ENCODE results near the gene ZBTB7C. TPM values are rescaled to one million over a fixed set of nuclear protein-coding genes. Genes with fewer than 3 reads are reported as not detected.

Gene ZBTB7C
- total RNA-seq, 5 donors from 2014 or later (not counting 1 experiment from before 2014, with no cell fraction given): 0.06 TPM; not detected in 4

DNA sequence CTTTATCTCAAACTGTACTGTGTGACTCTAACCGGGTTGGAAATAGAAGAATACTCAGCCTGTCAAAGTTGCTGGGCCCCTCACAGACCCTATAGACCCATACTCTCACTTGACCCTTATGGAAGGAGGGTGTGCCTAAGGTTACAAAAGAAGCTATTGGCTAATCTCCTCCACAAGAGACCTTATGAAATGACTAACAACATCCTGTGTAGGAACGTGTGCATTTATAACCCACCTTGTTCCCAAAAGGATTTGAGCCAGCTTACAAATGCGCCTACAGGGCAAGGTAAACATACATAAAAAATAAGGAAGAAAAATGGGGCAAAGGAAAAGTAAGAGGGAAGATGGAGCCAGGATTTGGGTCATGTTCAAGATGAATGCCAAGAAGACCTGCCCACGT, 253.3 kb downstream of the ZBTB7C start:
- Histone ChIP-seq H3K27me3 (replicated peaks in 1 of 2; ENCODE audit: control insufficient read depth in 2 of 2, extremely low read depth in 1 of 2, insufficient read depth in 2 of 2, low read length in 1 of 2) (peaks cover 3 to 26% of the 10 kb centered on the region in 2 experiments), H3K9me3 (no peaks in the 10 kb centered on the region), H3K27ac (ENCODE audit: low read length) (no peak overlapping the region), H3K4me1 (ENCODE audit: control insufficient read depth in 1 of 2, extremely low read depth in 1 of 2, insufficient read depth in 2 of 2, low read length in 2 of 2) (peaks cover 0 to 2% of the 10 kb centered on the region in 2 experiments), H3K36me3 (ENCODE audit: control insufficient read depth in 2 of 2, extremely low read depth in 1 of 2, insufficient read depth in 1 of 2, low read length in 1 of 2) (no peaks in the 10 kb centered on the region), H3K4me3 (ENCODE audit: control insufficient read depth in 1 of 2, extremely low read depth in 1 of 2, low read length in 1 of 2) (no peak overlapping the region)
- CTCF ChIA-PET: no interaction called here
- no peaks in the 10 kb centered on the region for H3K9me3 Mint-ChIP-seq
- 100% methylated on average over 2 of the region's 4 CpGs for WGBS (ENCODE audit: insufficient coverage)
- no peak overlapping the region for H3K27ac Mint-ChIP-seq
- ATAC-seq (replicated peaks in 1 of 4): no peak
- H3K36me3 Mint-ChIP-seq: no peaks in the 10 kb centered on the region
- H3K4me1 Mint-ChIP-seq: peaks cover 0 to 5% (median 5%) of the 10 kb centered on the region in 3 donors
- POLR2A ChIA-PET: interaction anchor here in 1 of 2 donors (0.6 kb wide), 1 partner anchor 33 kb away, joined by 5 read pairs; no protein-coding TSS in a partner anchor
- peaks cover 15 to 18% of the 10 kb centered on the region in 2 donors for H3K27me3 Mint-ChIP-seq
- H3K4me3 Mint-ChIP-seq: no peak overlapping the region
- DNase-seq: no peak

DNA sequence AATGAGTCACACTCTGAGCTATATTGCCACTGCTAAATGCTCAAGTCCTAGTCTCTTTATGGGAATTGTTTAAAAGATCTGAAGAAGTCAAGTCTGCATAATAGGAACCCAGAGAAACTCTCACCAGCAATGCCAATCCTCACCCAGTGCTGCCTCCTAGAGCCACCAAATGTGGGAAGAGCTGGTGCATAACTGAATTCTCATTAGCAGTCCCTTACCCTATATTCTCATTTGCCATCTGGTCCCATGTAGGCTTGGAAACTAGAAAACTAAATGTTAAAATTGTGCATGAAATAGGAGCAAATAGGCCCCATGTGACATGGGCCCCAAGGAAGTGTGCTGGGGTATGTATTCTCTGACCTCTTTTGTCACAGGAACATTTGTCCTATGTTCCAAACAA, 254.4 kb downstream of the ZBTB7C start:
- CTCF ChIA-PET: no interaction called here
- H3K4me3 Mint-ChIP-seq: no peak overlapping the region

DNA sequence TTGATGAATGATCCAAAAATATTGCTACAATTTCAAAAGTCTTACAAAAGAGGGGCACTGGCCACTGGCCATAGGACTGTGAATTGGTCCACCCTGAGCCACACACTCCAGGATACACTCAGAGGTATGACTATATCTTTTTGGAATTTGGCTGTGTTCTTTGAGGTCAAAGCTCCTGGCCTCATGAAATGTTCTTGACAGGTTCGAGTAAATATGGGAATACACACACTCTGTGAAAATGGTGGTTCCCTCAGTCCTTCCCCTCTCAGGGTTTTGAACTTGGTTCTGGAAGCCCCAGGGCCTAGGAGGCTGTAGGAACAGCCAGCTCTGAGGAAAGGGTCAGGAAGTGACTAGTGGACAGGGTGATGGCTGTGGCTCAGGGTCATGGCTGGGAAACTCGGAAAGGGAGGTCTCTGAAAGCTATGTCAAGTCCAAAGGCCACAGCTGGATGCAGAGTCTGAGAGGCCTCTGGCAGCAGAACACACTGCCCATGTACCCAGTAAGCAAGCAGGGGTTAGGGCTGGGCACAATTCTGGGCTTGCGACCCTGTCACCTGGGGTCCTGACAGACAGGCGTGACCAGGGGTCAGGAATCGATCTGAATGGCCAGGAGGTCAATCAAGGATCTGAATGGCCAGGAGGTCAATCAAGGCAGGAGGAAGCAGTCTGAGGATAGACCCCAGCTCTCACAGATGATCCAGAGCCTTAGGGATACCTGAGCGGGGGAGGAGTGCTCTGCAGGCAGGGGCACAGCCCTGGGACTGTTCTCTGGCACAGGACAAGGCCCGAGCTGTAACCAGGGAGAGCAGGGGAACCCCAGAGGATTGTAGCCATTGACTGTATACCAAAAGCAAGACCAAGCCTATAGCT, 255.3 kb downstream of the ZBTB7C start:
- Histone ChIP-seq H3K4me3 (ENCODE audit: control insufficient read depth in 1 of 2, extremely low read depth in 1 of 2, low read length in 1 of 2) (no peak overlapping the region), H3K27me3 (replicated peaks in 1 of 2; ENCODE audit: control insufficient read depth in 2 of 2, extremely low read depth in 1 of 2, insufficient read depth in 2 of 2, low read length in 1 of 2) (peaks cover 0 to 14% of the 10 kb centered on the region in 2 experiments), H3K4me1 (ENCODE audit: control insufficient read depth in 1 of 2, extremely low read depth in 1 of 2, insufficient read depth in 2 of 2, low read length in 2 of 2) (no peaks in the 10 kb centered on the region), H3K9me3 (no peaks in the 10 kb centered on the region), H3K36me3 (ENCODE audit: control insufficient read depth in 2 of 2, extremely low read depth in 1 of 2, insufficient read depth in 1 of 2, low read length in 1 of 2) (no peaks in the 10 kb centered on the region), H3K27ac (ENCODE audit: low read length) (no peak overlapping the region)
- Mint-ChIP-seq H3K36me3 (no peaks in the 10 kb centered on the region), H3K4me3 (no peak overlapping the region), H3K9me3 (no peaks in the 10 kb centered on the region), H3K27me3 (peaks cover 12 to 18% of the 10 kb centered on the region in 2 donors), H3K27ac (no peak overlapping the region), H3K4me1 (no peaks in the 10 kb centered on the region)
- ATAC-seq (replicated peaks in 1 of 4) (no peak), DNase-seq (no peak)
- CTCF ChIA-PET: no interaction called here
- POLR2A ChIA-PET: no interaction called here
- WGBS (ENCODE audit: insufficient coverage): 87% methylated on average over 7 of the region's 7 CpGs

More for the DNA sequence above, 254.4 kb downstream of the ZBTB7C start:
- no peaks in the 10 kb centered on the region for H3K4me1 ChIP-seq (ENCODE audit: control insufficient read depth in 1 of 2, extremely low read depth in 1 of 2, insufficient read depth in 2 of 2, low read length in 2 of 2)
- ATAC-seq (replicated peaks in 1 of 4) (no peak), DNase-seq (no peak)
- Mint-ChIP-seq H3K4me1 (no peaks in the 10 kb centered on the region), H3K36me3 (no peaks in the 10 kb centered on the region), H3K9me3 (no peaks in the 10 kb centered on the region), H3K27ac (no peak overlapping the region), H3K27me3 (peaks cover 12 to 18% of the 10 kb centered on the region in 2 donors)
- H3K36me3 ChIP-seq (ENCODE audit: control insufficient read depth in 2 of 2, extremely low read depth in 1 of 2, insufficient read depth in 1 of 2, low read length in 1 of 2): no peaks in the 10 kb centered on the region
- H3K9me3 ChIP-seq: no peaks in the 10 kb centered on the region
- no peak overlapping the region for H3K4me3 ChIP-seq (ENCODE audit: control insufficient read depth in 1 of 2, extremely low read depth in 1 of 2, low read length in 1 of 2)
- POLR2A ChIA-PET: no interaction called here
- peaks cover under 1 to 18% of the 10 kb centered on the region in 2 experiments for H3K27me3 ChIP-seq (replicated peaks in 1 of 2; ENCODE audit: control insufficient read depth in 2 of 2, extremely low read depth in 1 of 2, insufficient read depth in 2 of 2, low read length in 1 of 2)
- no peak overlapping the region for H3K27ac ChIP-seq (ENCODE audit: low read length)

DNA sequence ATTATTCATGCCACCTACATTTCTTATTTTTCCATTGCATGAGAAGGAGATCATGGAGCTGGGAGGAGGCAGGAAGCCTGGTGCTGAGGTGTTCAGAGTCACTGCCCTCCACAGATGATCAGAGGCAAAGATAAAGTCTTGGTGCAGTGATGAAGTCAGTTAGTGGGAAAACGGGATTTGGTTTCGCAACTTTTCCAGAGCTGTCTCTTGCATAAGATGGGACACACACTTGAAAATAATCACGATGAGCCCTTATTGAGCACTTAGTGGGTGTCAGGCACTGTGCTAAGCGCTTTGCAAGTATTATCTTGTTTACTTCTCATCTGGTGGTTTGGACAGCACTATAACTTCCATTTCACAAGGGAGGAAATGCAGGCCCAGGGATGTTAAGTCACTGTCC, 256.6 kb downstream of the ZBTB7C start:
- Mint-ChIP-seq H3K9me3 (no peaks in the 10 kb centered on the region), H3K27me3 (peaks cover 11 to 15% of the 10 kb centered on the region in 2 donors), H3K36me3 (no peaks in the 10 kb centered on the region), H3K27ac (no peak overlapping the region), H3K4me1 (no peaks in the 10 kb centered on the region), H3K4me3 (no peak overlapping the region)
- Histone ChIP-seq H3K27me3 (replicated peaks in 1 of 2; ENCODE audit: control insufficient read depth in 2 of 2, extremely low read depth in 1 of 2, insufficient read depth in 2 of 2, low read length in 1 of 2) (peaks cover 0 to 12% of the 10 kb centered on the region in 2 experiments), H3K9me3 (no peaks in the 10 kb centered on the region), H3K4me1 (ENCODE audit: control insufficient read depth in 1 of 2, extremely low read depth in 1 of 2, insufficient read depth in 2 of 2, low read length in 2 of 2) (no peaks in the 10 kb centered on the region), H3K36me3 (ENCODE audit: control insufficient read depth in 2 of 2, extremely low read depth in 1 of 2, insufficient read depth in 1 of 2, low read length in 1 of 2) (no peaks in the 10 kb centered on the region), H3K4me3 (ENCODE audit: control insufficient read depth in 1 of 2, extremely low read depth in 1 of 2, low read length in 1 of 2) (no peak overlapping the region), H3K27ac (ENCODE audit: low read length) (no peak overlapping the region)
- CTCF ChIA-PET: no interaction called here
- ATAC-seq (replicated peaks in 1 of 4) (no peak), DNase-seq (no peak)
- POLR2A ChIA-PET: no interaction called here
- WGBS (ENCODE audit: insufficient coverage): 83% methylated on average over 4 of the region's 4 CpGs

DNA sequence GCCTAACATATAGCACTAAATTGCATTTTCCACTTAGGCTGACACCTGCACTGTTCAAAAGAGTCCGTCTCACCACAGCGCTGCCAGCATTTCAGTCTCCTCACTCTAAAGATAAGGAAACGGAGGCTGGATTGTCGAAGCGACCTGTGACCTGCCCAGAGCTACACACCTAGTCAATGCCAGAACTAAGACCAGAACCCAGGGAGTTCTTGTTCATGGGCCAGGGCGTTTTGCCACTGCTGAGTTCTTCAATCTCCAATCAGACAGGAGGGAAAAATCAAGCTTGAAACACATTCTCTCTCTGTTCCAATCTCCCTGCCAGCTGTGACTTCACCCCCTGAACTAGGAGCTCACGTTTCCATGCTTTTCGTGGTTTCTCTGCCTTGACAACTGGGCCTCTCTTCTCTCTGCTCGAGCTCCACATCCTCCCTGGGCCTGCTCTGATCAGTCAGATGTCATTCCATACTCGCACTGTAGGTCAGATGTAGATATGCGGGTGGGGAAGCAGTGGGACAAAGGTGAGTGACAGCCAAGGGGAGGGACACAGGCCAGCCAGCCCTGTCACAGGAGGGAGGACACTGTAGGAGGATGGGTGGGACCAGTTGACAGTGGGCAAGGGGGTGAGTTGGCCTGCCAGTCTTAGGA, 257.6 kb downstream of the ZBTB7C start:
- 74% methylated on average over 8 of the region's 11 CpGs for WGBS (ENCODE audit: insufficient coverage)
- H3K9me3 Mint-ChIP-seq: no peaks in the 10 kb centered on the region
- H3K27me3 Mint-ChIP-seq: peaks cover 6 to 10% of the 10 kb centered on the region in 2 donors
- DNase-seq (no peak), ATAC-seq (replicated peaks in 1 of 4) (no peak)
- peaks cover 0 to 15% of the 10 kb centered on the region in 2 experiments for H3K27me3 ChIP-seq (replicated peaks in 1 of 2; ENCODE audit: control insufficient read depth in 2 of 2, extremely low read depth in 1 of 2, insufficient read depth in 2 of 2, low read length in 1 of 2)
- H3K27ac Mint-ChIP-seq: no peak overlapping the region
- ChIA-PET CTCF (no interaction called here), POLR2A (no interaction called here)
- no peaks in the 10 kb centered on the region for H3K36me3 ChIP-seq (ENCODE audit: control insufficient read depth in 2 of 2, extremely low read depth in 1 of 2, insufficient read depth in 1 of 2, low read length in 1 of 2)
- no peaks in the 10 kb centered on the region for H3K9me3 ChIP-seq
- H3K27ac ChIP-seq (ENCODE audit: low read length): no peak overlapping the region
- no peaks in the 10 kb centered on the region for H3K4me1 Mint-ChIP-seq
- no peaks in the 10 kb centered on the region for H3K36me3 Mint-ChIP-seq
- H3K4me1 ChIP-seq (ENCODE audit: control insufficient read depth in 1 of 2, extremely low read depth in 1 of 2, insufficient read depth in 2 of 2, low read length in 2 of 2): no peaks in the 10 kb centered on the region
- no peak overlapping the region for H3K4me3 Mint-ChIP-seq
- no peak overlapping the region for H3K4me3 ChIP-seq (ENCODE audit: control insufficient read depth in 1 of 2, extremely low read depth in 1 of 2, low read length in 1 of 2)

DNA sequence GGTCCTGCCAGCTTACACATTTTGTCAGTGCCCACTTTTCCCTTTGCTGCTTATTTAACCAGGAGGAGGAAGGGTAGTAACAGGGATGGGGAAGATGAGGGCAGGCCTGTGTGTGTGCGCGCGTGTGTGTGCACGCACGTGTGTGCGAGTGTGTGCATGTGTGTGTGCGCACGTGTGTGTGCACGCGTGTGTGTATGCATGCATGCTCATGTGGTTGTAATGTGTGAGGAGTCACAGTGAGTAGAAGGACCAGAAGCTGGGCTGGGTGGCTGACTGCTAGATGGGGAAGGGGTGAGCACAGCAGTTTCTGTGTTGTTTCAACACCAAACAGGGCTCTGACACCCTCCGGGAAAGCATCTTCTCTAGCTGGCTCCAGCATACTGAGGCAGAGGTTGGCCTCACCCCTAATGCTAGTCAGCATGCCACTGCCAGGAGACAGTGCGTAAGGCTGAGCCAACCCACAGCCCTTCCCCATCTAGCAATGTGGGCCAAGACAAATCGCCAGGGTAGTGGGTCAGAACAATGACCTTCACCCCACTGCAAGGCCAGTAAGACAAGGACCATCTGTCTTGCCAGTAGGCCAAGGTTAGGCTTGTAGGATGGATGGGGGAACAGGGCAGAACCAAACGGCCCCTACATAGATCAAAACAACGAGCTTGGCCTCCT, 260.0 kb downstream of the ZBTB7C start:
- Mint-ChIP-seq H3K27me3 (peaks cover 0 to 3% of the 10 kb centered on the region in 2 donors), H3K4me1 (no peaks in the 10 kb centered on the region), H3K9me3 (no peaks in the 10 kb centered on the region), H3K27ac (no peak overlapping the region), H3K4me3 (no peak overlapping the region), H3K36me3 (no peaks in the 10 kb centered on the region)
- Histone ChIP-seq H3K27me3 (replicated peaks in 1 of 2; ENCODE audit: control insufficient read depth in 2 of 2, extremely low read depth in 1 of 2, insufficient read depth in 2 of 2, low read length in 1 of 2) (peaks cover 0 to 15% of the 10 kb centered on the region in 2 experiments), H3K9me3 (no peaks in the 10 kb centered on the region), H3K27ac (ENCODE audit: low read length) (no peak overlapping the region), H3K4me3 (ENCODE audit: control insufficient read depth in 1 of 2, extremely low read depth in 1 of 2, low read length in 1 of 2) (no peak overlapping the region), H3K36me3 (ENCODE audit: control insufficient read depth in 2 of 2, extremely low read depth in 1 of 2, insufficient read depth in 1 of 2, low read length in 1 of 2) (no peaks in the 10 kb centered on the region), H3K4me1 (ENCODE audit: control insufficient read depth in 1 of 2, extremely low read depth in 1 of 2, insufficient read depth in 2 of 2, low read length in 2 of 2) (no peaks in the 10 kb centered on the region)
- no peak for DNase-seq
- 97% methylated on average over 12 of the region's 15 CpGs for WGBS (ENCODE audit: insufficient coverage)
- ChIA-PET CTCF (interaction anchor here in 1 of 2 donors (0.7 kb wide), 1 partner anchor 9 kb away, joined by 4 read pairs; no protein-coding TSS in a partner anchor), POLR2A (no interaction called here)
- no peak for ATAC-seq (replicated peaks in 1 of 4)
